MM.1S (cell line): ENCODE results near the gene ZDHHC1.

Experiments used
- CTCF ChIP-seq: fragments of 300-600 bp; sonication (generic); IDR thresholded peaks from 2 replicates; pipeline ENCODE4 v1.5.1; 2016; ENCODE audit warnings: antibody characterized with exemption, low read length, mixed read lengths
- EZH2phosphoT487 ChIP-seq: fragments of 300-600 bp; sonication (generic); IDR thresholded peaks from 2 replicates; pipeline ENCODE4 v1.6.1; 2018; ENCODE audit warnings: antibody characterized with exemption, low read length

GRCh38 chr16:67430977-67431774, 14.9 kb upstream of the ZDHHC1 start, which contains the start of gene HSD11B2:
- TF ChIP-seq CTCF (no peak), EZH2phosphoT487 (no peak)
